ENCODE data around the gene CRP.

DNA sequence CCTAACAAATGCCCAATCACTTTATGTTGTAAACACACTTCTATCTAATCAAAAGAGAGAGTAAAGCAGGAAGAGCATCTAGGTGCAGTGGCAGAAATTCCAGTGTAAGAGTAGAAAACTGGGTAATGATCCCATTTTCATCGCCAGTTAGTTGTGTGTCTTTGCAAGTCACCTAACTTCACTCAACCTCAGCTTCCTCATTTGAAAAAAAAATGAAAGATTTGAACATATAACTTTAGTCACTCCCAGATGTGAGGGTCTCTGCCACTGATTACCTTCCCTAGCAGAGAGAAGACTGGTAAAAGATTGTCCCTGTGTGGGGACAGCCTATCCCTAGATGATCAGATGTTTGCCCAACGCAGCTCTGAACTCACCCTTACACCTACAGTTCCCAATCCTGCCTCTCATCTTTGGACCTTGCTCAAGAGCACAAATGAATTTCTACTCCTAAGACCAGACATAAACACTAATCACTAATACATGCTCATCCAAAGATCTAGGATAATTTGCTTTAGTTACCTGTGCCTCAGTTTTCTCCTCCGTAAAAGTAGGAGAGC is 41.1 kb upstream of the CRP start:
- TF ChIP-seq, protein P1, sequence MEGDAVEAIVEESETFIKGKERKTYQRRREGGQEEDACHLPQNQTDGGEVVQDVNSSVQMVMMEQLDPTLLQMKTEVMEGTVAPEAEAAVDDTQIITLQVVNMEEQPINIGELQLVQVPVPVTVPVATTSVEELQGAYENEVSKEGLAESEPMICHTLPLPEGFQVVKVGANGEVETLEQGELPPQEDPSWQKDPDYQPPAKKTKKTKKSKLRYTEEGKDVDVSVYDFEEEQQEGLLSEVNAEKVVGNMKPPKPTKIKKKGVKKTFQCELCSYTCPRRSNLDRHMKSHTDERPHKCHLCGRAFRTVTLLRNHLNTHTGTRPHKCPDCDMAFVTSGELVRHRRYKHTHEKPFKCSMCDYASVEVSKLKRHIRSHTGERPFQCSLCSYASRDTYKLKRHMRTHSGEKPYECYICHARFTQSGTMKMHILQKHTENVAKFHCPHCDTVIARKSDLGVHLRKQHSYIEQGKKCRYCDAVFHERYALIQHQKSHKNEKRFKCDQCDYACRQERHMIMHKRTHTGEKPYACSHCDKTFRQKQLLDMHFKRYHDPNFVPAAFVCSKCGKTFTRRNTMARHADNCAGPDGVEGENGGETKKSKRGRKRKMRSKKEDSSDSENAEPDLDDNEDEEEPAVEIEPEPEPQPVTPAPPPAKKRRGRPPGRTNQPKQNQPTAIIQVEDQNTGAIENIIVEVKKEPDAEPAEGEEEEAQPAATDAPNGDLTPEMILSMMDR (IDR thresholded peaks at IDR 0.05) = no peak
- TF ChIP-seq POLR2A (IDR thresholded peaks at IDR 0.05) = no peak
